H1 (cell line): Measurements from ENCODE around the gene SPATS2L.

Source experiments
- KDM1A ChIP-seq: fragments of 200-600, 300-600 bp; sonication (generic); IDR thresholded peaks from 2 replicates; pipeline ENCODE4 v1.7.1; 2016; ENCODE audit warnings: mild to moderate bottlenecking, low read length, borderline replicate concordance
- POLR2A ChIP-seq, 2 experiments: IDR thresholded peaks; 1 replicate in 1 of 2; 2 replicates in 1 of 2; pipeline ENCODE4 v1.6.1; 2011; ENCODE audit warnings: low read depth in 2 of 2, low read length in 2 of 2, mild to moderate bottlenecking in 2 of 2; ENCODE audit errors: control extremely low read depth in 1 of 2

GRCh38 chr2:200369886-200370285, 63.4 kb downstream of the SPATS2L start:
- TF ChIP-seq KDM1A (no peak), POLR2A (IDR thresholded peaks at IDR 0.05; ENCODE audit: control extremely low read depth in 1 of 2, low read depth in 2 of 2, low read length in 2 of 2) (no peak)
